ENCODE measurements around the gene UBR2.
"Not testable (repeated sequence)": the region's sequence is repeated elsewhere in the genome, so short reads cannot be mapped to it uniquely, and the experiment has no call there.

DNA sequence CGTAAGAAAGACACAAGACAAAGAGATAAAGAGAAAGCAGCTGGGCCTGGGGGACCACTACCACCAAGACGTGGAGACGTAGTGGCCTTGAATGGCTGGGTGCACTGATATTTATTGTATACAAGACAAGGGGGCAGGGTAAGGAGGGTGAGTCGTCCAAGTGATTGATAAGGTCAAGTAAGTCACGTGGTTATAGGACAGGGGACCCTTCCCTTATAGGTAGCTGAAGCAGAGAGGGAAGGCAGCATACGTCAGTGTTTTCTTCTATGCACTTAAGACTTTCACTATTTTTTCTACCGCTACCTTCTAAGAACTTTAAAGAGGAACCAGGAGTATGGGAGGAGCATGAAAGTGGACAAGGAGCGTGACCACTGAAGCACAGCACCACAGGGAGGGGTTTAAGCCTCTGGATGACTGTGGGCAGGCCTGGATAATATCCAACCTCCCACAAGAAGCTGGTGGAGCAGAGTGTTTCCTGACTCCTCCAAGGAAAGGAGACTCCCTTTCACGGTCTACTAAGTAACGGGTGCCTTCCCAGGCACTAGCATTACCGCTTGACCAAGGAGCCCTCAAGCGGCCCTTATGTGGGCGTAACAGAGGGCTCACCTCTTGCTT, 170.1 kb downstream of the UBR2 start:
- not testable (repeated sequence) for TF ChIP-seq CTCF (IDR thresholded peaks at IDR 0.05); EP300 (IDR thresholded peaks at IDR 0.05; ENCODE audit: low read depth); POLR2A (IDR thresholded peaks at IDR 0.05)
